H1 (cell line): Measurements from ENCODE around the gene ADAMTS13. TPM values are rescaled to one million over a fixed set of nuclear protein-coding genes. Genes with fewer than 3 reads are reported as not detected.

Experiments used
- ASH2L ChIP-seq: fragments of 200-600, 300-600 bp; sonication (generic); IDR thresholded peaks from one replicate; pipeline ENCODE4 v1.7.1; 2017; ENCODE audit warnings: low read length
- HDAC2 ChIP-seq, 2 experiments: fragments of 300-600 bp in 1 of 2; sonication (generic) in 1 of 2; IDR thresholded peaks; 2 replicates each; pipeline ENCODE4 v1.6.1; 2011 to 2012; ENCODE audit warnings: low read depth in 2 of 2, low read length in 2 of 2, mild to moderate bottlenecking in 2 of 2, moderate library complexity in 2 of 2, borderline replicate concordance in 1 of 2, inconsistent platforms in 1 of 2
- PHF8 ChIP-seq: fragments of 200-600 bp; sonication (generic); conservative IDR thresholded peaks from 2 replicates; pipeline ENCODE4 v1.7.1; 2012; ENCODE audit warnings: low read depth, mild to moderate bottlenecking, inconsistent platforms, low read length, moderate library complexity
- POLR2A ChIP-seq, 2 experiments: IDR thresholded peaks; 1 replicate in 1 of 2; 2 replicates in 1 of 2; pipeline ENCODE4 v1.6.1; 2011; ENCODE audit warnings: low read depth in 2 of 2, low read length in 2 of 2, mild to moderate bottlenecking in 2 of 2; ENCODE audit errors: control extremely low read depth in 1 of 2
- RFX5 ChIP-seq: IDR thresholded peaks from 2 replicates; pipeline ENCODE4 v1.6.1; 2011; ENCODE audit warnings: low read depth, low read length, improper control_type of control experiment, borderline replicate concordance
- polyA plus RNA-seq, 7 experiments: library from polyadenylated mRNA; depleted of rRNA in 3 of 7; stranded (reverse) in 5 of 7; unstranded in 2 of 7; fragments of >200 nt in 5 of 7; fragments of 200-250 nt in 2 of 7; gene quantifications; 1 replicate in 5 of 7; 2 replicates in 1 of 7; 4 replicates in 1 of 7; pipeline versions ENCODE4 v1.2.1 to v1.2.3, GENCODE V29; 2011 to 2013; ENCODE audit warnings: missing spikeins in 2 of 7, mixed read lengths in 2 of 7
- total RNA-seq: library from RNA; stranded (reverse); fragmentation: NEBNext Ultra II Directional; extraction: Animal tissue kit (Norgen Biotek cat#: 25700); gene quantifications from 2 replicates; pipeline ENCODE4 v1.2.1, GENCODE V29; 2021
- TF ChIP-seq, protein P1 (sequence below): IDR thresholded peaks from 2 replicates; pipeline ENCODE4 v1.6.1; 2012; ENCODE audit warnings: inconsistent platforms

ADAMTS13 gene
- total and polyA plus RNA-seq, 2 of the 8 experiments (the other 6 are each of a cell fraction or from before 2014, with no cell fraction given), result 4.4 to 5.8 TPM

DNA sequence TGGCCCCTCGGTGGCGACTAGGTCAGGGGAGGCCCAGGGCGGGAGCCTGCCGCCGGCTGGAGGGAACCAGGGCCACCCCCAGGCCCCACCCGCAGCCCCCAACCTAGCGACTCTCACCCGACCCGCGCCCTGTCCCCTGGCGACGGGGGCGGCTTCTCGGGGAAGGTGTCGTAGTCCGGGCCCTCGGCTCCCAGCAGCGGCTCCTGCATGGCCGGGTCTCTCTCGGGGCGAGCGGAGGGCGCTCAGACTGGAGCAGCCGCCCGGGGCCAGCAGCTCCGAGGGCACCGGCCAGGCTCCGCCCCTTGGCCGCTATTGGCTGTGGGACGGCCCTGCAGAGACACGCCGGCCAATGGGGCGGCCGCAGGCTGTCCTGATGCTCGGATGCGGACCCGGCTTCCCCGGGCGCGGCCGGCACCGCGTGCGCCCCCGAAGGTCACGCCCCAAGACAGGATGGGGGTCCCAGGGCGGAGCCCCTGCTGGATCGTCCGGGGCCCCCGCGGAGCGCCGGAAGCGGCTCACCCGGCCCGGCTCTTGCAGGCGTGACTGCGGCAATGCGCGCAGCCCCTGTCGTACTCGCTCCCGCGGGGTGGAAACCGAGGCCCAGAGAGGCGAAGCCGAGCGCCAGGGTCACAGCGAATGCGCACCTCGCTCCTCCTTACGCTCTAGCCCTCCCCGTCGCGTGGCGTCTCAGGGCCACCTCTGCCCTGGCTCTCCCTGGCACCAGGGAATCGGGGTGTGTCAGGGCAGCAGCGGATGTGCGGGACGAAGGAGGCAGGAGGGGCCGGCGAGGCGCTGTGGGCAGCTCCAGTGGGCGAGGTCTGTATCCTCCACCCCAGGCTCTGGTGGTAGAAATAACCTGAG is 56.9 kb downstream of the ADAMTS13 start, which contains the start of gene SLC2A6 (continued):
- TF ChIP-seq HDAC2 (IDR thresholded peaks at IDR 0.05; ENCODE audit: borderline replicate concordance in 1 of 2, low read depth in 2 of 2, low read length in 2 of 2) (no peak), PHF8 (peak; percentile 15; the same call in 1 of the 2 replicates), ASH2L (peak; percentile 55), RFX5 (no peak), POLR2A (IDR thresholded peaks at IDR 0.05; ENCODE audit: control extremely low read depth in 1 of 2, low read depth in 2 of 2, low read length in 2 of 2) (peak in 1 of 2 experiments; percentile 71; a peak in 2 of 3 replicates)
- TF ChIP-seq, protein P1, sequence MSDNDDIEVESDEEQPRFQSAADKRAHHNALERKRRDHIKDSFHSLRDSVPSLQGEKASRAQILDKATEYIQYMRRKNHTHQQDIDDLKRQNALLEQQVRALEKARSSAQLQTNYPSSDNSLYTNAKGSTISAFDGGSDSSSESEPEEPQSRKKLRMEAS, result peak; percentile 86
- TF ChIP-seq, all 59 proteins: peak for 10
